Adrenal gland (tissue), 12 donors: ENCODE measurements around the gene MAST2. TPM values are rescaled to one million over a fixed set of nuclear protein-coding genes. Genes with fewer than 3 reads are reported as not detected.

Source experiments
- DNase-seq, 7 donors: peaks; one replicate each; pipeline ENCODE4 v3.0.0-alpha.2; 2019 to 2020
- H3K27ac ChIP-seq, 5 donors: fragments of 200-600 bp; sonication (generic) in 4 of 5; 1 replicate in 3 of 5; 2 replicates in 2 of 5; pipeline versions ENCODE4 v1.5.1 to v1.8.0; 2016 to 2020; ENCODE audit warnings: mild to moderate bottlenecking in 1 of 5
- H3K27me3 ChIP-seq: fragments of 200-600 bp; 2 replicates; pipeline ENCODE4 v1.8.0; 2021
- H3K36me3 ChIP-seq, 2 donors: fragments of 200-600 bp; replicated peaks in 1 of 2; 1 replicate in 1 of 2; 2 replicates in 1 of 2; pipeline versions ENCODE4 v1.5.1 to v1.8.0; 2018 to 2022
- H3K4me1 ChIP-seq, 2 donors: fragments of 200-600 bp; replicated peaks in 1 of 2; 1 replicate in 1 of 2; 2 replicates in 1 of 2; pipeline versions ENCODE4 v1.5.1 to v1.8.0; 2018 to 2021
- H3K4me3 ChIP-seq, 4 donors: fragments of 200-600 bp; sonication (generic) in 3 of 4; one replicate each; pipeline ENCODE4 v1.5.1; 2016 to 2018
- H3K9me3 ChIP-seq, 3 donors: fragments of 200-600 bp; sonication (generic) in 1 of 3; replicated peaks in 1 of 3; 1 replicate in 2 of 3; 2 replicates in 1 of 3; pipeline versions ENCODE4 v1.5.1 to v1.8.0; 2016 to 2021
- POLR2A ChIP-seq, 2 donors: fragments of 450-650 bp; IDR thresholded peaks; one replicate each; pipeline ENCODE4 v1.6.1; 2017; ENCODE audit warnings: antibody characterized with exemption in 2 of 2, mild to moderate bottlenecking in 2 of 2, moderate library complexity in 1 of 2
- WGBS, 4 donors: extraction: QIAGEN DNeasy Blood & Tissue Kit in 2 of 4; methylation state at CpG; one replicate each; pipeline versions ENCODE4 v1.1.5 to v1.1.7; 2013 to 2017; 5-methylcytosine and 5-hydroxymethylcytosine counted together
- intact Hi-C, 2 donors: fragments of 100-400 bp; cut with DNase I; formaldehyde crosslinking; loops; one replicate each; pipeline versions ENCODE4 v1.14.1 to v1.15.0; 2022 to 2023
- polyA plus RNA-seq, 3 donors: library from polyadenylated mRNA; stranded (reverse); fragments of 200-250 nt in 2 of 3; fragments of 350-450 nt in 1 of 3; fragmentation: Illumina TruSeq in 1 of 3; extraction: RNeasy Lipid Tissue Mini Kit (QIAGEN cat#74804) in 1 of 3; gene quantifications; one replicate each; pipeline ENCODE4 v1.2.3, GENCODE V29; 2013 to 2014
- total RNA-seq, 9 donors: library from RNA; depleted of rRNA in 4 of 9; stranded (reverse); fragments of >200 nt in 4 of 9; fragments of 120-200 nt in 1 of 9; fragmentation: NEBNext Ultra II Directional in 1 of 9; extraction: Animal tissue kit (Norgen Biotek cat#: 25700) in 1 of 9; gene quantifications; one replicate each; pipeline versions ENCODE4 v1.1.0 to v1.2.4, GENCODE V29; 2013 to 2023
- TF ChIP-seq, protein P1 (sequence below), 6 experiments: fragments of 450-650 bp in 4 of 6; fragments of 200-600 bp in 2 of 6; sonication (generic) in 1 of 6; IDR thresholded peaks; 1 replicate in 5 of 6; 2 replicates in 1 of 6; pipeline versions ENCODE4 v1.5.1 to v1.8.0; 2016 to 2021; ENCODE audit warnings: antibody characterized with exemption in 6 of 6, mild to moderate bottlenecking in 2 of 6, moderate library complexity in 1 of 6
- donor health status: healthy with polysubstance abuse.
- donor health status: Bipolar disorder and iron deficiency.
- donor health status: DM: yes; HTN: yes; CAD: no.
- donor health status: DM: no; HTN: no; CAD: no.
- donor health status: DM: no; HTN: no; CAD: no.
- donor health status: DM: yes; HTN: yes; CAD: no.

Gene MAST2
- total and polyA plus RNA-seq, 12 donors, result 18.1 to 38.5 (median 23.5) TPM

DNA sequence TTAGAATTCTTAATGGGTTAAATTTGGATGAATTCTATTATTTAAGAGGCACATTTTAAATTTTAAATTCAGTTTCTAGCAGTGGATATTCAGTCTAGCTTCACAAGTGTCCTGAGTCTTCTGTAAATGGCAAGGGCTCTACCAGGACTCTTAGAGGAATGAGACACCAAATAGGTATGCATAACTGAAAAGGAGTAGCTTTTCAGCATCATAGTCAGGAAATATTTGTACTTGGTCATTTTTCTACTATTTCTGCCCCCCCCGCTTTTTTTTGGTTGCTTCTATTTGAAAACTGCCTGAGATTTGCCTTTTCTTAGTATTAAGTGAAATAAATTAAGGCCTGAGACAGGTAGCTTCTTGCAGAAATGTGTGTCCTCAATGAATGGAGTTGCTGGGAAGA, 80.2 kb downstream of the MAST2 start:
- H3K4me3 ChIP-seq, result no peak overlapping the region
- intact Hi-C loops, result no loop called here
- H3K9me3 ChIP-seq, result no peaks in the 10 kb centered on the region
- TF ChIP-seq, protein P1, sequence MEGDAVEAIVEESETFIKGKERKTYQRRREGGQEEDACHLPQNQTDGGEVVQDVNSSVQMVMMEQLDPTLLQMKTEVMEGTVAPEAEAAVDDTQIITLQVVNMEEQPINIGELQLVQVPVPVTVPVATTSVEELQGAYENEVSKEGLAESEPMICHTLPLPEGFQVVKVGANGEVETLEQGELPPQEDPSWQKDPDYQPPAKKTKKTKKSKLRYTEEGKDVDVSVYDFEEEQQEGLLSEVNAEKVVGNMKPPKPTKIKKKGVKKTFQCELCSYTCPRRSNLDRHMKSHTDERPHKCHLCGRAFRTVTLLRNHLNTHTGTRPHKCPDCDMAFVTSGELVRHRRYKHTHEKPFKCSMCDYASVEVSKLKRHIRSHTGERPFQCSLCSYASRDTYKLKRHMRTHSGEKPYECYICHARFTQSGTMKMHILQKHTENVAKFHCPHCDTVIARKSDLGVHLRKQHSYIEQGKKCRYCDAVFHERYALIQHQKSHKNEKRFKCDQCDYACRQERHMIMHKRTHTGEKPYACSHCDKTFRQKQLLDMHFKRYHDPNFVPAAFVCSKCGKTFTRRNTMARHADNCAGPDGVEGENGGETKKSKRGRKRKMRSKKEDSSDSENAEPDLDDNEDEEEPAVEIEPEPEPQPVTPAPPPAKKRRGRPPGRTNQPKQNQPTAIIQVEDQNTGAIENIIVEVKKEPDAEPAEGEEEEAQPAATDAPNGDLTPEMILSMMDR (IDR thresholded peaks at IDR 0.05), result no peak
- TF ChIP-seq POLR2A (IDR thresholded peaks at IDR 0.05), result no peak
- 44 to 81% (median 71%) methylated on average over 1 of the region's 1 CpG for WGBS, 4 donors
- H3K27me3 ChIP-seq, result no peaks in the 10 kb centered on the region
- no peaks in the 10 kb centered on the region for H3K36me3 ChIP-seq
- DNase-seq, result no peak
- H3K27ac ChIP-seq, result no peak overlapping the region
- no peaks in the 10 kb centered on the region for H3K4me1 ChIP-seq

DNA sequence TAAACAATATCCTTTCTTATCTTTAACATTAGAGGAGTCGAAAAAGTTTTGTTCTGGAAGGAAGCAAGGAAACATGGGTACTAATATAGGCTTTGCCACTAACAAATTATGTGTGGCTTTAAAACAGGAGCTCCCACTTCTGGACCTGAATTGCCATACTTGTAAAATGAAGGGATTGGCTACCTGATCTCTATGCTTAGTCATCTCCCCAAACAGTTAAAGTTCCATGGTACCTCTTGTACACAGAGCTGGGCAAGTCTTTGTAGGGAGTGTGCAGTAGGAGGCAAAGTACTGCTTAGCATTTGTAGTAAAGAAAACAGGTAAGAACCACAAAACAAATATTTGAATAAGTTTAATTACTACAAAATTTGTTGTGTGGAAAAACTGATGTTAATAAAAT, 81.3 kb downstream of the MAST2 start:
- TF ChIP-seq, protein P1 (IDR thresholded peaks at IDR 0.05), result no peak
- TF ChIP-seq POLR2A (IDR thresholded peaks at IDR 0.05), result no peak
- Histone ChIP-seq H3K9me3 (no peaks in the 10 kb centered on the region), H3K27me3 (no peaks in the 10 kb centered on the region), H3K4me3 (no peak overlapping the region), H3K4me1 (no peaks in the 10 kb centered on the region), H3K36me3 (no peaks in the 10 kb centered on the region), H3K27ac (no peak overlapping the region)
- 90 to 96% (median 96%) methylated on average over 1 of the region's 1 CpG for WGBS, 4 donors
- DNase-seq, result no peak
- intact Hi-C loops, result no loop called here

DNA sequence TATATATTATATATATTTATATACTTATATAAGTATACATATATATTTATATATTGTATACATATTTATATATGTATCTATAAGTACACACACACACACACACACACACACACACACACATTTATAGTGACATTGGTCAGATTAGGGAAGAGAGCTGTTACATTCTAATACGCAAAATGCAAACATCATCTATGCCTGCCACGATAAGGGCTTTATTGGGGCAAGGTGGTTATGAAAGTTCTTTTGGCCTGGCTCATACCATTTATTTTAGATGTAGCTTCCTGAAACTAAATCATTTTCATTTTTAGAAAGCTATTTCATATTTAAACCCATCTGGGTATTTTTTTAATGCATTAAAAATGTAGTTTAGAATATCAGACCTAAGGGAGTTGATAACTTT, 82.8 kb downstream of the MAST2 start:
- Histone ChIP-seq H3K4me1 (no peaks in the 10 kb centered on the region), H3K9me3 (no peaks in the 10 kb centered on the region), H3K4me3 (no peak overlapping the region), H3K27ac (no peak overlapping the region), H3K27me3 (no peaks in the 10 kb centered on the region), H3K36me3 (no peaks in the 10 kb centered on the region)
- 88 to 91% (median 90%) methylated on average over 2 of the region's 2 CpGs for WGBS, 4 donors
- no peak for DNase-seq
- intact Hi-C loops, result no loop called here
- no peak for TF ChIP-seq POLR2A (IDR thresholded peaks at IDR 0.05)
- TF ChIP-seq, protein P1 (IDR thresholded peaks at IDR 0.05), result no peak

DNA sequence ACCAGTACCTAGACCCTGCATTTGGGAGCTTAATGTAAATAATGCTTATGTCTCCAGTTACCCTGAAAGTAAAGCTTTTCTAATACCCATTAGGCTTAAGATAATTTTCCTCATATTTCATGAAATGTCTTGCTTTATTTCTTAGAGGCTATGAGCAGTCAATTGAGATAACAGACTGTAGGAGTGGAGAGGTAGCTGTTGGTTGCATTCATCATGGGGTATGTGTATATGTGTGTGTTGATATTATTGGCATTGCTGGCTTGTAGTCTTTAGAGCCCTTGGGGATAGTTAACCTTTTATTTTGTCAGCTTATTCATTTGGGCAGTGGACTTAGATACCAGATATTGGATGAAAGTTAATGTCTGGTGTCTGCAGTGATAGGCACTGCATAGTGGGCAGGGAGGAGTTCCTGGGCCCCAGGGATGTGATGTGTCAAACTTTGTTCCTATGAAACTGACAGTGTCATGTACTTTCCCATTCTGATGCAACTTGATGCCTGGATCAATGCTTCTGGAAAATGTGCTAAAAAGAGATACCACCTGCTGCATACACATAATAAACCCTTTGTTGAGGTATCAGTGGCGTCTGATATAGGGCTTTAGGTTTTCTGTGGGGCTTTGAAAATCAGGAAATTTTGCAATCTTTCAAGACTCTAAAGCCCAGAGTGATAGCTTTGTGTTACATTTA, 83.9 kb downstream of the MAST2 start:
- Histone ChIP-seq H3K4me1 (peaks cover 6 to 10% of the 10 kb centered on the region in 2 donors), H3K9me3 (no peaks in the 10 kb centered on the region), H3K36me3 (no peaks in the 10 kb centered on the region), H3K27ac (no peak overlapping the region), H3K4me3 (no peak overlapping the region), H3K27me3 (no peaks in the 10 kb centered on the region)
- DNase-seq, result no peak
- 94 to 100% (median 94%) methylated on average over 1 of the region's 1 CpG for WGBS, 4 donors
- intact Hi-C loops, result no loop called here
- TF ChIP-seq, protein P1 (IDR thresholded peaks at IDR 0.05), result no peak
- TF ChIP-seq POLR2A (IDR thresholded peaks at IDR 0.05), result no peak
